GM12891 (cell line): ENCODE measurements around the gene VPS51.

Experiments
- PAX5 ChIP-seq: IDR thresholded peaks from 2 replicates; pipeline ENCODE4 v1.6.1; 2011; ENCODE audit warnings: low read length, moderate library complexity, mild to moderate bottlenecking; ENCODE audit not compliant: insufficient read depth, severe bottlenecking
- POLR2A ChIP-seq: IDR thresholded peaks from 2 replicates; pipeline ENCODE4 v1.6.1; 2011; ENCODE audit warnings: low read depth, low read length, control low read depth
- POLR2AphosphoS5 ChIP-seq: IDR thresholded peaks from 2 replicates; pipeline ENCODE4 v1.6.1; 2011; ENCODE audit warnings: low read depth, low read length, control low read depth
- POU2F2 ChIP-seq: IDR thresholded peaks from 2 replicates; pipeline ENCODE4 v1.6.1; 2011; ENCODE audit warnings: low read depth, mild to moderate bottlenecking, control low read depth, low read length, moderate library complexity
- TAF1 ChIP-seq: IDR thresholded peaks from 2 replicates; pipeline ENCODE4 v1.6.1; 2011; ENCODE audit warnings: low read depth, low read length, control low read depth

DNA sequence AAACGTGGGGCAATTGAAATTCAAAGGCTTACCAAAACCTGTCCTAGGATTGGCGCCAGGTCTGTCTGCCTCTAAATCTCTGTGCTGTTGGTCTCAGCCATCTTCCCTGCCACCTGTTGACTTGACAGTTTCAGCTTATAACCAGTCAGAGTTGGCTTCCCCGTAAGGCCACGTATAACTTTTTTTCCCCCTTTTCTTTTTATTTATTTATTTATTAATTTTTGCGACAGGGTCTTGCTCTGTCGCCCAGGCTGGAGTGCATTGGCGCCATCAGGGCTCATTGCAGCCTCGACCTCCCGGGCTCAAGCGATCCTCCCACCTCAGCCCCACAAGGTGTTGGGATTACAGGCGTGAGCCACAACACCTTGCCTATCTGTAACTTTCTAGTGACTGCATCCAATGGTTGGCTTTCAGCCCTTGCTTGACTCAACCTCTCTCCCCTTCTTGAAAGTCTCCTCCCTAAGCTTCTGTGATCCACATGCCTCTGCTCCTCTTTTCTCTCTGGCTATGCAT, 39.7 kb downstream of the VPS51 start:
- TF ChIP-seq POLR2AphosphoS5 = no peak
- TF ChIP-seq POLR2A = no peak
- no peak for TF ChIP-seq POU2F2
- TF ChIP-seq TAF1 = no peak
- TF ChIP-seq PAX5 = no peak
